HL-60 (cell line): ENCODE results near the gene C13orf42.

Experiments used
- POLR2AphosphoS5 ChIP-seq: IDR thresholded peaks from 2 replicates; pipeline ENCODE4 v1.6.1; 2012; ENCODE audit warnings: low read depth
- SPI1 ChIP-seq: IDR thresholded peaks from 2 replicates; pipeline ENCODE4 v1.6.1; 2012; ENCODE audit warnings: low read depth, mild to moderate bottlenecking, borderline replicate concordance
- TF ChIP-seq, protein P1 (sequence below): IDR thresholded peaks from one replicate; pipeline ENCODE4 v1.5.1; 2011; ENCODE audit warnings: low read length, control low read depth, inconsistent platforms; ENCODE audit not compliant: insufficient read depth
- TF ChIP-seq, protein P2 (sequence below): IDR thresholded peaks from 2 replicates; pipeline ENCODE4 v1.6.1; 2012; ENCODE audit warnings: low read depth; ENCODE audit not compliant: insufficient replicate concordance

DNA sequence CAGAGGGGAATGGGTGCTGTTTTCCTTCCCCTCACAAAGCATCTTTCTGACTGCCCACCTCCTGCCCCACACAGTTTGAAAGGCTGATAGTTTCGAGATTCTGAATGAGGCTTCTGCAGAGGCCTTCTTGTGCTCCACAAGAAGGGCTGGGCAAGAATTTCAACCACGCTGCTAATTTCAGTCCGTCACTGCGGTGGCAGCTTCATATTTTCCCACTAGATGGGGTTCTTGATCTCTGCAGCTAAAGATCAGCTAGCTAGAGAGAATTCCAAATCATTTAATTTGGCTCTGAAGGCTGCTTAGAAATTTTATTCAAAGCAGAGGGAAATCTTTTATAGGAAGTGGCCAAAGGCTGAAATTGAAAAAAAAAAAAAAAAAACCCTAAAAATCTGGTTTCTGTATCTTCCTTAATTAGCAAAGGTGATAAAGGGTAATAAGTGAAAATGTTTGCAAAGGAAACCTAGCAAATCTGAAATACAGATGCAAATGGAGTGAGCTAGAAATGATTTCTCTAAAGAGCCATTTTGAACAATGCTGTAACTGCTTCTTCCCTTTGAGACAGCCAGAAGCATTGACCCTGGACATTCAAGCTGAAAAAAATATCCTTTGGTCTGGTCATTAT, 38.0 kb upstream of the C13orf42 start:
- TF ChIP-seq, protein P1, sequence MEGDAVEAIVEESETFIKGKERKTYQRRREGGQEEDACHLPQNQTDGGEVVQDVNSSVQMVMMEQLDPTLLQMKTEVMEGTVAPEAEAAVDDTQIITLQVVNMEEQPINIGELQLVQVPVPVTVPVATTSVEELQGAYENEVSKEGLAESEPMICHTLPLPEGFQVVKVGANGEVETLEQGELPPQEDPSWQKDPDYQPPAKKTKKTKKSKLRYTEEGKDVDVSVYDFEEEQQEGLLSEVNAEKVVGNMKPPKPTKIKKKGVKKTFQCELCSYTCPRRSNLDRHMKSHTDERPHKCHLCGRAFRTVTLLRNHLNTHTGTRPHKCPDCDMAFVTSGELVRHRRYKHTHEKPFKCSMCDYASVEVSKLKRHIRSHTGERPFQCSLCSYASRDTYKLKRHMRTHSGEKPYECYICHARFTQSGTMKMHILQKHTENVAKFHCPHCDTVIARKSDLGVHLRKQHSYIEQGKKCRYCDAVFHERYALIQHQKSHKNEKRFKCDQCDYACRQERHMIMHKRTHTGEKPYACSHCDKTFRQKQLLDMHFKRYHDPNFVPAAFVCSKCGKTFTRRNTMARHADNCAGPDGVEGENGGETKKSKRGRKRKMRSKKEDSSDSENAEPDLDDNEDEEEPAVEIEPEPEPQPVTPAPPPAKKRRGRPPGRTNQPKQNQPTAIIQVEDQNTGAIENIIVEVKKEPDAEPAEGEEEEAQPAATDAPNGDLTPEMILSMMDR = peak; percentile 28
- TF ChIP-seq, protein P2, sequence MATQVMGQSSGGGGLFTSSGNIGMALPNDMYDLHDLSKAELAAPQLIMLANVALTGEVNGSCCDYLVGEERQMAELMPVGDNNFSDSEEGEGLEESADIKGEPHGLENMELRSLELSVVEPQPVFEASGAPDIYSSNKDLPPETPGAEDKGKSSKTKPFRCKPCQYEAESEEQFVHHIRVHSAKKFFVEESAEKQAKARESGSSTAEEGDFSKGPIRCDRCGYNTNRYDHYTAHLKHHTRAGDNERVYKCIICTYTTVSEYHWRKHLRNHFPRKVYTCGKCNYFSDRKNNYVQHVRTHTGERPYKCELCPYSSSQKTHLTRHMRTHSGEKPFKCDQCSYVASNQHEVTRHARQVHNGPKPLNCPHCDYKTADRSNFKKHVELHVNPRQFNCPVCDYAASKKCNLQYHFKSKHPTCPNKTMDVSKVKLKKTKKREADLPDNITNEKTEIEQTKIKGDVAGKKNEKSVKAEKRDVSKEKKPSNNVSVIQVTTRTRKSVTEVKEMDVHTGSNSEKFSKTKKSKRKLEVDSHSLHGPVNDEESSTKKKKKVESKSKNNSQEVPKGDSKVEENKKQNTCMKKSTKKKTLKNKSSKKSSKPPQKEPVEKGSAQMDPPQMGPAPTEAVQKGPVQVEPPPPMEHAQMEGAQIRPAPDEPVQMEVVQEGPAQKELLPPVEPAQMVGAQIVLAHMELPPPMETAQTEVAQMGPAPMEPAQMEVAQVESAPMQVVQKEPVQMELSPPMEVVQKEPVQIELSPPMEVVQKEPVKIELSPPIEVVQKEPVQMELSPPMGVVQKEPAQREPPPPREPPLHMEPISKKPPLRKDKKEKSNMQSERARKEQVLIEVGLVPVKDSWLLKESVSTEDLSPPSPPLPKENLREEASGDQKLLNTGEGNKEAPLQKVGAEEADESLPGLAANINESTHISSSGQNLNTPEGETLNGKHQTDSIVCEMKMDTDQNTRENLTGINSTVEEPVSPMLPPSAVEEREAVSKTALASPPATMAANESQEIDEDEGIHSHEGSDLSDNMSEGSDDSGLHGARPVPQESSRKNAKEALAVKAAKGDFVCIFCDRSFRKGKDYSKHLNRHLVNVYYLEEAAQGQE = no peak
- TF ChIP-seq POLR2AphosphoS5 = no peak
- no peak for TF ChIP-seq SPI1
